K562 (cell line): ENCODE measurements around the gene BTN3A1. TPM values are rescaled to one million over a fixed set of nuclear protein-coding genes. Genes with fewer than 3 reads are reported as not detected.

Source experiments
- BDP1 ChIP-seq: IDR thresholded peaks from 3 replicates; pipeline ENCODE4 v1.6.1; 2011; ENCODE audit not compliant: insufficient read length, insufficient read depth
- CBFA2T2 ChIP-seq: fragments of 450-650 bp; conservative IDR thresholded peaks from 2 replicates; pipeline ENCODE4 v1.6.1; 2017; ENCODE audit warnings: mild to moderate bottlenecking
- CBFA2T3 ChIP-seq: fragments of 450-650 bp; IDR thresholded peaks from 2 replicates; pipeline ENCODE4 v1.6.1; 2017
- ILF3 ChIP-seq: fragments of 450-650 bp; IDR thresholded peaks from 2 replicates; pipeline ENCODE4 v1.6.1; 2018; ENCODE audit warnings: antibody characterized with exemption, mild to moderate bottlenecking, moderate library complexity, borderline replicate concordance
- KDM4B ChIP-seq, 2 experiments: fragments of 450-650 bp in 1 of 2; sonication (generic) in 1 of 2; IDR thresholded peaks; 2 replicates each; pipeline ENCODE4 v1.6.1; 2016 to 2017; ENCODE audit warnings: borderline replicate concordance in 2 of 2, antibody characterized with exemption in 1 of 2, low read depth in 1 of 2, mild to moderate bottlenecking in 1 of 2
- L3MBTL2 ChIP-seq: fragments of 450-650 bp; IDR thresholded peaks from 2 replicates; pipeline ENCODE4 v1.6.1; 2016; ENCODE audit warnings: mild to moderate bottlenecking, moderate library complexity
- MYC ChIP-seq, 2 experiments: fragments of 250-450 bp in 1 of 2; sonication (Bioruptor Pico) in 1 of 2; IDR thresholded peaks; 2 replicates each; pipeline versions ENCODE4 v1.5.1 to v1.6.1; 2012 to 2021; ENCODE audit warnings: low read depth in 2 of 2, borderline replicate concordance in 1 of 2, improper control_type of control experiment in 1 of 2, low read length in 1 of 2, mild to moderate bottlenecking in 1 of 2, moderate library complexity in 1 of 2
- PBX2 ChIP-seq, 2 experiments: IDR thresholded peaks in 1 of 2; conservative IDR thresholded peaks in 1 of 2; 2 replicates each; pipeline ENCODE4 v1.6.1; 2016; ENCODE audit warnings: low read depth in 2 of 2, mild to moderate bottlenecking in 1 of 2, missing compliant biosample characterization in 1 of 2, missing genetic modification characterization in 1 of 2, moderate library complexity in 1 of 2
- RUNX1 ChIP-seq: sonication (generic); IDR thresholded peaks from 2 replicates; pipeline ENCODE4 v1.6.1; 2016; ENCODE audit warnings: antibody characterized with exemption, low read depth
- SMAD3 ChIP-seq: fragments of 450-650 bp; formaldehyde crosslinking; conservative IDR thresholded peaks from 2 replicates; pipeline ENCODE4 v1.4.0; 2020; ENCODE audit warnings: mild to moderate bottlenecking
- TAL1 ChIP-seq: fragments of 450-650 bp; IDR thresholded peaks from 2 replicates; pipeline ENCODE4 v1.6.1; 2016; ENCODE audit warnings: mild to moderate bottlenecking
- THRAP3 ChIP-seq: fragments of 450-650 bp; IDR thresholded peaks from 2 replicates; pipeline ENCODE4 v1.6.1; 2016; ENCODE audit warnings: mild to moderate bottlenecking, inconsistent platforms, borderline replicate concordance
- USF1 ChIP-seq: sonication (generic); formaldehyde crosslinking; IDR thresholded peaks from 2 replicates; pipeline ENCODE4 v1.9.0; 2022; ENCODE audit warnings: mild to moderate bottlenecking, missing genetic modification reagents
- ZNF431 ChIP-seq: sonication (generic); formaldehyde crosslinking; IDR thresholded peaks from 2 replicates; pipeline ENCODE4 v1.8.0; 2022; ENCODE audit warnings: mild to moderate bottlenecking, missing genetic modification reagents
- ZNF76 ChIP-seq: fragments of 250-450 bp; sonication (Bioruptor Pico); IDR thresholded peaks from 2 replicates; pipeline ENCODE4 v1.4.0; 2020; ENCODE audit warnings: mild to moderate bottlenecking, moderate library complexity, borderline replicate concordance
- polyA plus RNA-seq, 8 experiments: library from polyadenylated mRNA; depleted of rRNA in 4 of 8; stranded (reverse) in 5 of 8; unstranded in 3 of 8; fragments of >200 nt; fragmentation: Nextera tagmentation in 2 of 8; fragmentation: Illumina TruSeq in 1 of 8; extraction: Ambion mirVana in 2 of 8; extraction: Trizol in 1 of 8; gene quantifications; 2 replicates each; pipeline versions ENCODE4 v1.2.1 to v1.2.3, GENCODE V29; 2011 to 2014; ENCODE audit warnings: inconsistent platforms in 1 of 8, missing spikeins in 1 of 8
- total RNA-seq, 7 experiments: library from RNA; depleted of rRNA in 6 of 7; stranded (reverse); fragments of >200 nt in 6 of 7; fragmentation: Illumina TruSeq in 2 of 7; extraction: Trizol in 2 of 7; gene quantifications; 2 replicates each; pipeline versions ENCODE4 v1.2.1 to v1.2.3, GENCODE V29; 2011 to 2021; ENCODE audit warnings: low replicate concordance in 1 of 7
- TF ChIP-seq, protein P1 (sequence below): sonication (generic); formaldehyde crosslinking; IDR thresholded peaks from 2 replicates; pipeline ENCODE4 v1.8.1; 2023; ENCODE audit warnings: mild to moderate bottlenecking, missing genetic modification reagents
- TF ChIP-seq, protein P2 (sequence below): sonication (generic); IDR thresholded peaks from 2 replicates; pipeline ENCODE4 v1.6.1; 2016

Gene BTN3A1
- total and polyA plus RNA-seq, 9 of the 15 experiments (the other 6 are each of a cell fraction or from before 2014, with no cell fraction given): 0.84 to 8.5 (median 3.9) TPM

GRCh38 chr6:26414281-26414680 is 12.2 kb downstream of the BTN3A1 start (continued):
- TF ChIP-seq, protein P1, sequence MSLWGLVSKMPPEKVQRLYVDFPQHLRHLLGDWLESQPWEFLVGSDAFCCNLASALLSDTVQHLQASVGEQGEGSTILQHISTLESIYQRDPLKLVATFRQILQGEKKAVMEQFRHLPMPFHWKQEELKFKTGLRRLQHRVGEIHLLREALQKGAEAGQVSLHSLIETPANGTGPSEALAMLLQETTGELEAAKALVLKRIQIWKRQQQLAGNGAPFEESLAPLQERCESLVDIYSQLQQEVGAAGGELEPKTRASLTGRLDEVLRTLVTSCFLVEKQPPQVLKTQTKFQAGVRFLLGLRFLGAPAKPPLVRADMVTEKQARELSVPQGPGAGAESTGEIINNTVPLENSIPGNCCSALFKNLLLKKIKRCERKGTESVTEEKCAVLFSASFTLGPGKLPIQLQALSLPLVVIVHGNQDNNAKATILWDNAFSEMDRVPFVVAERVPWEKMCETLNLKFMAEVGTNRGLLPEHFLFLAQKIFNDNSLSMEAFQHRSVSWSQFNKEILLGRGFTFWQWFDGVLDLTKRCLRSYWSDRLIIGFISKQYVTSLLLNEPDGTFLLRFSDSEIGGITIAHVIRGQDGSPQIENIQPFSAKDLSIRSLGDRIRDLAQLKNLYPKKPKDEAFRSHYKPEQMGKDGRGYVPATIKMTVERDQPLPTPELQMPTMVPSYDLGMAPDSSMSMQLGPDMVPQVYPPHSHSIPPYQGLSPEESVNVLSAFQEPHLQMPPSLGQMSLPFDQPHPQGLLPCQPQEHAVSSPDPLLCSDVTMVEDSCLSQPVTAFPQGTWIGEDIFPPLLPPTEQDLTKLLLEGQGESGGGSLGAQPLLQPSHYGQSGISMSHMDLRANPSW (CRISPR knock-in tag): no peak
- TF ChIP-seq SMAD3 (CRISPR knock-in tag) (no peak), L3MBTL2 (peak; percentile 46; the same call in 1 of the 2 replicates), CBFA2T2 (peak; percentile 47; the same call in 1 of the 2 replicates), THRAP3 (no peak), KDM4B (IDR thresholded peaks at IDR 0.05; ENCODE audit: borderline replicate concordance in 2 of 2, low read depth in 1 of 2) (no peak), USF1 (CRISPR knock-in tag) (peak; percentile 64), RUNX1 (no peak), ZNF76 (CRISPR knock-in tag) (no peak), MYC (IDR thresholded peaks at IDR 0.05; ENCODE audit: low read depth, low read length) (no peak), MYC (CRISPR knock-in tag; IDR thresholded peaks at IDR 0.05; ENCODE audit: borderline replicate concordance, low read depth) (no peak), CBFA2T3 (peak; percentile 65), ILF3 (no peak), ZNF431 (CRISPR knock-in tag) (no peak), TAL1 (peak; percentile 38), BDP1 (no peak), PBX2 (CRISPR knock-in tag; IDR thresholded peaks at IDR 0.05; ENCODE audit: low read depth) (no peak), PBX2 (tag; conservative IDR thresholded peaks at IDR 0.05; ENCODE audit: low read depth) (no peak)
- TF ChIP-seq, protein P2, sequence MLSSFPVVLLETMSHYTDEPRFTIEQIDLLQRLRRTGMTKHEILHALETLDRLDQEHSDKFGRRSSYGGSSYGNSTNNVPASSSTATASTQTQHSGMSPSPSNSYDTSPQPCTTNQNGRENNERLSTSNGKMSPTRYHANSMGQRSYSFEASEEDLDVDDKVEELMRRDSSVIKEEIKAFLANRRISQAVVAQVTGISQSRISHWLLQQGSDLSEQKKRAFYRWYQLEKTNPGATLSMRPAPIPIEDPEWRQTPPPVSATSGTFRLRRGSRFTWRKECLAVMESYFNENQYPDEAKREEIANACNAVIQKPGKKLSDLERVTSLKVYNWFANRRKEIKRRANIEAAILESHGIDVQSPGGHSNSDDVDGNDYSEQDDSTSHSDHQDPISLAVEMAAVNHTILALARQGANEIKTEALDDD: peak; percentile 5; the same call in 1 of the 2 replicates
- TF ChIP-seq, all 486 proteins: peak for 27
